H1 (cell line): ENCODE data around the gene ENTPD5. TPM values are rescaled to one million over a fixed set of nuclear protein-coding genes. Genes with fewer than 3 reads are reported as not detected.

Experiments
- CTCF ChIA-PET: fragments of 300-600 bp; sonication (Branson Sonifier 250); formaldehyde crosslinking; loops from one replicate; lab custom pipeline; 2021; ENCODE audit not compliant: partially characterized antibody; lab: Charles Lee
- POLR2A ChIA-PET: fragments of 300-600 bp; sonication (Branson Sonifier 250); formaldehyde crosslinking; loops from one replicate; lab custom pipeline; 2021; ENCODE audit warnings: inconsistent platforms; ENCODE audit not compliant: partially characterized antibody; lab: Charles Lee
- DNase-seq, 2 experiments: peaks; one replicate each; pipeline versions ENCODE4 v3.0.0 to v3.0.0-alpha.2; 2010 to 2022; ENCODE audit warnings: low spot score in 2 of 2, low read depth in 1 of 2, mixed read lengths in 1 of 2
- FAIRE-seq: peaks from 2 replicates; lab custom pipeline; 2011; peaks lifted over from hg19 to GRCh38; lab: Jason Lieb, UNC
- H2AFZ ChIP-seq: 2 replicates; pipeline ENCODE4 v1.8.1; 2012; ENCODE audit warnings: low read length, inconsistent platforms
- H2AK5ac ChIP-seq: 2 replicates; pipeline ENCODE4 v1.6.1; 2013; ENCODE audit warnings: low read depth, low read length
- H2BK120ac ChIP-seq: replicated peaks from 2 replicates; pipeline ENCODE3; 2013; ENCODE audit warnings: low read depth, low read length, inconsistent platforms
- H2BK12ac ChIP-seq: 2 replicates; pipeline ENCODE4 v1.6.1; 2013; ENCODE audit warnings: low read depth, low read length
- H2BK15ac ChIP-seq: 2 replicates; pipeline ENCODE4 v1.6.1; 2013; ENCODE audit warnings: low read length
- H2BK20ac ChIP-seq: 2 replicates; pipeline ENCODE4 v1.6.1; 2013; ENCODE audit warnings: low read length
- H2BK5ac ChIP-seq: 2 replicates; pipeline ENCODE4 v1.6.1; 2013; ENCODE audit warnings: low read depth, low read length
- H3K14ac ChIP-seq: 2 replicates; pipeline ENCODE4 v1.6.1; 2013; ENCODE audit warnings: inconsistent platforms; ENCODE audit not compliant: insufficient read length
- H3K18ac ChIP-seq: 2 replicates; pipeline ENCODE4 v1.6.1; 2013; ENCODE audit warnings: low read length; ENCODE audit errors: extremely low read depth
- H3K23ac ChIP-seq: 2 replicates; pipeline ENCODE4 v1.6.1; 2013; ENCODE audit warnings: inconsistent platforms; ENCODE audit not compliant: insufficient read length
- H3K23me2 ChIP-seq: 2 replicates; pipeline ENCODE4 v1.6.1; 2013; ENCODE audit warnings: low read depth, low read length
- H3K27ac ChIP-seq: 2 replicates; pipeline ENCODE4 v1.6.1; 2011; ENCODE audit warnings: low read depth, low read length, inconsistent platforms
- H3K27me3 ChIP-seq, 4 experiments: replicated peaks in 1 of 4; 1 replicate in 1 of 4; 2 replicates in 3 of 4; pipeline versions ENCODE4 v1.6.1 to v1.8.1; 2011 to 2013; ENCODE audit warnings: low read length in 3 of 4, mild to moderate bottlenecking in 3 of 4, inconsistent platforms in 2 of 4, mixed read lengths in 2 of 4, moderate library complexity in 1 of 4; ENCODE audit not compliant: control insufficient read depth in 3 of 4, insufficient read depth in 3 of 4; ENCODE audit errors: extremely low read depth in 1 of 4
- H3K36me3 ChIP-seq, 4 experiments: 2 replicates each; pipeline versions ENCODE4 v1.6.1 to v1.8.1; 2011 to 2013; ENCODE audit warnings: mild to moderate bottlenecking in 4 of 4, low read length in 3 of 4, moderate library complexity in 2 of 4, control low read depth in 1 of 4, inconsistent platforms in 1 of 4; ENCODE audit not compliant: insufficient read depth in 4 of 4, control insufficient read depth in 2 of 4
- H3K4ac ChIP-seq: replicated peaks from 2 replicates; pipeline ENCODE3; 2013; ENCODE audit warnings: low read length, low read depth, mixed read lengths, inconsistent platforms; ENCODE audit not compliant: insufficient read length
- H3K4me1 ChIP-seq, 4 experiments: replicated peaks in 1 of 4; 1 replicate in 1 of 4; 2 replicates in 3 of 4; pipeline versions ENCODE4 v1.6.1 to v1.8.1; 2011 to 2013; ENCODE audit warnings: low read length in 3 of 4, inconsistent platforms in 2 of 4, mixed read lengths in 1 of 4; ENCODE audit not compliant: insufficient read depth in 4 of 4, control insufficient read depth in 3 of 4
- H3K4me2 ChIP-seq, 2 experiments: 2 replicates each; pipeline versions ENCODE4 v1.6.1 to v1.8.1; 2011 to 2013; ENCODE audit warnings: low read depth in 2 of 2, low read length in 2 of 2, control low read depth in 1 of 2, inconsistent platforms in 1 of 2, mild to moderate bottlenecking in 1 of 2; ENCODE audit not compliant: insufficient read depth in 1 of 2
- H3K4me3 ChIP-seq, 4 experiments: fragments of 200-600, 300-600 bp in 1 of 4; sonication (generic), shearing (Covaris generic), sonication (Bioruptor Twin) in 1 of 4; 2 replicates each; pipeline versions ENCODE4 v1.5.1 to v1.8.1; 2011 to 2016; ENCODE audit warnings: low read length in 4 of 4, low read depth in 3 of 4, control low read depth in 2 of 4, inconsistent platforms in 2 of 4, mild to moderate bottlenecking in 2 of 4, mixed read lengths in 1 of 4, moderate library complexity in 1 of 4; ENCODE audit not compliant: insufficient read depth in 2 of 4; ENCODE audit errors: extremely low read depth in 1 of 4
- H3K56ac ChIP-seq: replicated peaks from 2 replicates; pipeline ENCODE3; 2013; ENCODE audit warnings: low read depth, mild to moderate bottlenecking, mixed read lengths, low read length, inconsistent platforms; ENCODE audit not compliant: insufficient read length
- H3K79me1 ChIP-seq: 2 replicates; pipeline ENCODE4 v1.6.1; 2013; ENCODE audit warnings: low read depth, low read length, control low read depth
- H3K79me2 ChIP-seq, 2 experiments: 2 replicates each; pipeline versions ENCODE4 v1.6.1 to v1.8.1; 2012 to 2013; ENCODE audit warnings: low read length in 2 of 2, mild to moderate bottlenecking in 2 of 2, inconsistent platforms in 1 of 2; ENCODE audit not compliant: insufficient read depth in 2 of 2, control insufficient read depth in 1 of 2
- H3K9ac ChIP-seq, 4 experiments: replicated peaks in 1 of 4; 1 replicate in 1 of 4; 2 replicates in 3 of 4; pipeline versions ENCODE4 v1.6.1 to v1.8.1; 2011 to 2013; ENCODE audit warnings: low read depth in 3 of 4, low read length in 3 of 4, control low read depth in 2 of 4, mild to moderate bottlenecking in 2 of 4, moderate library complexity in 2 of 4, inconsistent platforms in 1 of 4; ENCODE audit errors: extremely low read depth in 1 of 4
- H3K9me3 ChIP-seq, 2 experiments: 2 replicates each; pipeline versions ENCODE4 v1.6.1 to v1.8.1; 2012 to 2013; ENCODE audit warnings: mild to moderate bottlenecking in 2 of 2, moderate library complexity in 2 of 2, control low read depth in 1 of 2, inconsistent platforms in 1 of 2, low read depth in 1 of 2, low read length in 1 of 2, mixed read lengths in 1 of 2; ENCODE audit not compliant: insufficient read depth in 2 of 2
- H4K20me1 ChIP-seq, 2 experiments: replicated peaks in 1 of 2; 2 replicates each; pipeline versions ENCODE3 to v1.8.1; 2011 to 2013; ENCODE audit warnings: inconsistent platforms in 2 of 2, low read length in 2 of 2, mild to moderate bottlenecking in 1 of 2; ENCODE audit not compliant: insufficient read depth in 2 of 2, control insufficient read depth in 1 of 2
- H4K5ac ChIP-seq: 2 replicates; pipeline ENCODE4 v1.6.1; 2013; ENCODE audit warnings: low read length, low read depth, mixed read lengths, inconsistent platforms; ENCODE audit not compliant: insufficient read length
- H4K8ac ChIP-seq: 2 replicates; pipeline ENCODE4 v1.8.0; 2013; ENCODE audit warnings: mild to moderate bottlenecking, moderate library complexity, low read length, inconsistent platforms; ENCODE audit not compliant: insufficient read depth; ENCODE audit errors: extremely low read depth
- H4K91ac ChIP-seq: replicated peaks from 2 replicates; pipeline ENCODE3; 2013; ENCODE audit warnings: low read length, mixed read lengths, inconsistent platforms; ENCODE audit not compliant: insufficient read length
- ATF2 ChIP-seq: IDR thresholded peaks from 2 replicates; pipeline ENCODE4 v1.6.1; 2012; ENCODE audit warnings: low read length, inconsistent platforms
- RAD21 ChIP-seq, 2 experiments: IDR thresholded peaks in 1 of 2; conservative IDR thresholded peaks in 1 of 2; 2 replicates each; pipeline ENCODE4 v1.6.1; 2011; ENCODE audit warnings: low read depth in 2 of 2, low read length in 2 of 2, improper control_type of control experiment in 1 of 2, inconsistent platforms in 1 of 2, mild to moderate bottlenecking in 1 of 2, moderate library complexity in 1 of 2
- WGBS, 2 experiments: shearing (Covaris generic) in 1 of 2; methylation state at CpG; one replicate each; pipeline versions ENCODE4 v1.1.6 to v1.1.7; 2013 to 2015; ENCODE audit warnings: low lambda C conversion rate in 2 of 2, mixed read lengths in 2 of 2, inconsistent platforms in 1 of 2, low coverage in 1 of 2, missing lambda C conversion rate in 1 of 2; ENCODE audit not compliant: insufficient replicate concordance in 2 of 2, insufficient coverage in 1 of 2, insufficient read length in 1 of 2; ENCODE audit errors: extremely low coverage in 1 of 2, missing lambda C conversion rate in 1 of 2; 5-methylcytosine and 5-hydroxymethylcytosine counted together
- polyA plus RNA-seq, 7 experiments: library from polyadenylated mRNA; depleted of rRNA in 3 of 7; stranded (reverse) in 5 of 7; unstranded in 2 of 7; fragments of >200 nt in 5 of 7; fragments of 200-250 nt in 2 of 7; gene quantifications; 1 replicate in 5 of 7; 2 replicates in 1 of 7; 4 replicates in 1 of 7; pipeline versions ENCODE4 v1.2.1 to v1.2.3, GENCODE V29; 2011 to 2013; ENCODE audit warnings: missing spikeins in 2 of 7, mixed read lengths in 2 of 7
- total RNA-seq: library from RNA; stranded (reverse); fragmentation: NEBNext Ultra II Directional; extraction: Animal tissue kit (Norgen Biotek cat#: 25700); gene quantifications from 2 replicates; pipeline ENCODE4 v1.2.1, GENCODE V29; 2021
- TF ChIP-seq, protein P1 (sequence below), 3 experiments: IDR thresholded peaks; 1 replicate in 2 of 3; 2 replicates in 1 of 3; pipeline versions ENCODE4 v1.5.1 to v1.6.1; 2011; ENCODE audit warnings: low read length in 3 of 3, mild to moderate bottlenecking in 3 of 3, inconsistent platforms in 2 of 3, low read depth in 1 of 3, moderate library complexity in 1 of 3; ENCODE audit not compliant: insufficient read depth in 1 of 3; ENCODE audit errors: control extremely low read depth in 1 of 3

Gene ENTPD5
- total and polyA plus RNA-seq, 2 of the 8 experiments (the other 6 are each of a cell fraction or from before 2014, with no cell fraction given) = 5.0 to 6.5 TPM

DNA sequence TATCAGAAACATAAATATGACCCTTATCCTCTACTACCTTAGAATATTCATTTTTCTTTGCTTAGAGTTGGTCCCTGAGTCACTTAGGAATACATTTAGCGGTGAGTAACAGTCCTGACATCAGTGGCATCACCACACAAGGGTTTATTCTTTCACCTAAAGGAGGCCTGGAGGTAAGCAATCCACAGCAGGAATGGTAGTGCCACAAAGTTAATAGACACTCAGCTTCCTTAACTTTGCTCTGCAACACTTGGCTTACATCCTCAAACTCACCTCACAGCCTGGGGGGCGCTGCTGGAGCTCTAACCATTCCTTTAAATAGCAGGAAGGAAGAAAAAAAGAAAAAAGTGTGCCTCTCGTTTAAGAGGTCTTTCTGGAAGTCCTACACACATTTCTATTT, 29.2 kb upstream of the ENTPD5 start:
- H4K5ac ChIP-seq = no peak overlapping the region
- H3K4me1 ChIP-seq = no peaks in the 10 kb centered on the region
- no peak overlapping the region for H3K56ac ChIP-seq
- H3K23ac ChIP-seq = no peak overlapping the region
- H3K4ac ChIP-seq = no peak overlapping the region
- H3K4me3 ChIP-seq = no peak overlapping the region
- ChIA-PET CTCF (interaction anchor here (0.7 to 2.1 kb wide), 3 partner anchors 11 to 28 kb away, joined by 4 to 9 read pairs (median 5); no protein-coding TSS in a partner anchor), POLR2A (no interaction called here)
- no peak overlapping the region for H4K8ac ChIP-seq
- H3K14ac ChIP-seq = no peak overlapping the region
- H4K91ac ChIP-seq = no peak overlapping the region
- H3K27ac ChIP-seq = no peak overlapping the region
- H3K27me3 ChIP-seq = no peaks in the 10 kb centered on the region
- H2AFZ ChIP-seq = no peak overlapping the region
- no peaks in the 10 kb centered on the region for H3K36me3 ChIP-seq
- DNase-seq = peak; percentile 5 to 50
- H4K20me1 ChIP-seq = no peaks in the 10 kb centered on the region
- no peak overlapping the region for H2BK5ac ChIP-seq
- no peak overlapping the region for H2BK15ac ChIP-seq
- H3K4me2 ChIP-seq = no peak overlapping the region
- H2BK12ac ChIP-seq = no peak overlapping the region
- H3K18ac ChIP-seq = no peak overlapping the region
- no peaks in the 10 kb centered on the region for H3K9me3 ChIP-seq
- no peak overlapping the region for H2BK120ac ChIP-seq
- TF ChIP-seq, protein P1, sequence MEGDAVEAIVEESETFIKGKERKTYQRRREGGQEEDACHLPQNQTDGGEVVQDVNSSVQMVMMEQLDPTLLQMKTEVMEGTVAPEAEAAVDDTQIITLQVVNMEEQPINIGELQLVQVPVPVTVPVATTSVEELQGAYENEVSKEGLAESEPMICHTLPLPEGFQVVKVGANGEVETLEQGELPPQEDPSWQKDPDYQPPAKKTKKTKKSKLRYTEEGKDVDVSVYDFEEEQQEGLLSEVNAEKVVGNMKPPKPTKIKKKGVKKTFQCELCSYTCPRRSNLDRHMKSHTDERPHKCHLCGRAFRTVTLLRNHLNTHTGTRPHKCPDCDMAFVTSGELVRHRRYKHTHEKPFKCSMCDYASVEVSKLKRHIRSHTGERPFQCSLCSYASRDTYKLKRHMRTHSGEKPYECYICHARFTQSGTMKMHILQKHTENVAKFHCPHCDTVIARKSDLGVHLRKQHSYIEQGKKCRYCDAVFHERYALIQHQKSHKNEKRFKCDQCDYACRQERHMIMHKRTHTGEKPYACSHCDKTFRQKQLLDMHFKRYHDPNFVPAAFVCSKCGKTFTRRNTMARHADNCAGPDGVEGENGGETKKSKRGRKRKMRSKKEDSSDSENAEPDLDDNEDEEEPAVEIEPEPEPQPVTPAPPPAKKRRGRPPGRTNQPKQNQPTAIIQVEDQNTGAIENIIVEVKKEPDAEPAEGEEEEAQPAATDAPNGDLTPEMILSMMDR (IDR thresholded peaks at IDR 0.05; ENCODE audit: control extremely low read depth in 1 of 3, insufficient read depth in 1 of 3, low read depth in 1 of 3, low read length in 3 of 3) = peak; percentile 22 to 53 (median 27); a peak in 3 of 4 replicates
- TF ChIP-seq ATF2 (no peak), RAD21 (IDR thresholded peaks at IDR 0.05 in 1 of 2, conservative IDR thresholded peaks at IDR 0.05 in 1 of 2; ENCODE audit: low read depth in 2 of 2, low read length in 2 of 2) (peak; percentile 14 to 27; a peak in 2 of 4 replicates)
- no peak overlapping the region for H3K9ac ChIP-seq
- no peak overlapping the region for H2BK20ac ChIP-seq
- H2AK5ac ChIP-seq = no peak overlapping the region
- H3K79me1 ChIP-seq = no peaks in the 10 kb centered on the region
- no peak for FAIRE-seq
- 36% methylated on average over 3 of the region's 3 CpGs; no CpG with 5 or more reads in 1 of the 2 experiments for whole genome bisulfite sequencing, 2 experiments
- H3K23me2 ChIP-seq = no peaks in the 10 kb centered on the region
- H3K79me2 ChIP-seq = no peaks in the 10 kb centered on the region
